ENCODE measurements around the gene LMTK2.

The LMTK2 gene

GRCh38 chr7:98162758-98163157 lies 56.1 kb downstream of the LMTK2 start:
- TF ChIP-seq CTCF (IDR thresholded peaks at IDR 0.05; ENCODE audit: low read depth, low read length), result no peak
- H3K4me3 ChIP-seq (ENCODE audit: low read depth, low read length), result no peak overlapping the region
- in situ Hi-C loops (cut with HindIII; ENCODE audit: low sequenced_read_pairs), result no loop called here
- DNase-seq (ENCODE audit: low read depth, low spot score), result no peak

DNA sequence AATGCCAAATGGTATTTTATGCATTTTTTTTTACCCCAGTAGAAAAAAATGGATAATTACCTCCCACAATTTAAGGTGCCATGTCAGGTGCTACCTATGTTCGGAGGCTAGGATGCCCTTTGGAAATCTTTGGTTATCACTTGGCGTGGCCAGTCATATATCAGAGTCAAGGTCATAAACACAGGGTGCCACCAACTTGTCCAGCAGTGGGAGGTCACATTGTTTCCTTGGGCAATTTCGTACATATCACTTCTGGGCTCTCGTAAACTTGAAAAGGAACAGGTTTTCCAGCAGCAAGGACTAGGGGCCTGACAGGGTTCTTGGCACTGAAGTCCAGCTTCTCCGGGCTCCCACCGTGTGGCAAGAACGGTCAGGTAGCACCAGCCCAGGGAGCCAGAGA lies 56.6 kb downstream of the LMTK2 start:
- DNase-seq (ENCODE audit: low read depth, low spot score), result no peak
- TF ChIP-seq CTCF (IDR thresholded peaks at IDR 0.05; ENCODE audit: low read depth, low read length), result no peak
- in situ Hi-C loops (cut with HindIII; ENCODE audit: low sequenced_read_pairs), result no loop called here
- no peak overlapping the region for H3K4me3 ChIP-seq (ENCODE audit: low read depth, low read length)

DNA sequence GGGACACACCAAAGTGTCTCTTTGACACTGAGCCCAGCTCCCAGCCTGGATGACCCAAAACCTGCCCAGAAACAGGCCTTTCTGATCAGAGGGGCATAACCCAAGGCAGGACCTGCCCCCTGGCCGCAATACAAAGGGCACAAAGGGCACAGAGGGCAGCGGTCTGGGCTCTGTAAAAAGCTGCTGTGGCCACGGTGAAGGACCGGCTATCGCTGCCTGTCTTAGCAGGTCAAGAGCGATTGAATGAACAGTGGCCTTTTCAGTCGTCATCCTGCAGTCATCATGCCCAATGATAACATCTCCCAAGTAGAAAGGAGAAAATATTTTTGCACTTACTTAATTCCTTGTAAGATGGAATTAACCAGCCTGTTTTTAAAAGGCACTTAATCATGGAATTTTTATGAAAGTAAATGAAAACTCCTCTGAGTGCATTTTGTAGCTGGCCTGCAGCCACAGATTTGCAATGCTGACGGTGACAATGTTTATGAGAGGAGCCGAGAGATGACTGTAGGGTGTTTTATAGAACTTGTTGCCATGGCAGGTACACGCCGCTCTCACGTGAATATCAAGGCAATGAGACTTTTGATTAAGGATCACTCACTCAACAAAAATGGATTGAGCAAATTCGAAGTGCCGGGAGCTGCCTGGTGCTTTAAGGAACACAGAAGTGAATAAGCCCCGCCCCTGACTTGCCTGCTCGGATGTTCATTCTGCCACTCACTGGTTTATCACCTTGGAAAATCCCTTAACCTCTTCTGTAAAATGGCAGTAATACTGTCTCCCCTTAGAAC lies 57.2 kb downstream of the LMTK2 start:
- in situ Hi-C loops (cut with HindIII; ENCODE audit: low sequenced_read_pairs), result no loop called here
- DNase-seq (ENCODE audit: low read depth, low spot score), result peak; percentile 1
- TF ChIP-seq CTCF (IDR thresholded peaks at IDR 0.05; ENCODE audit: low read depth, low read length), result no peak
- H3K4me3 ChIP-seq (ENCODE audit: low read depth, low read length), result no peak overlapping the region

DNA sequence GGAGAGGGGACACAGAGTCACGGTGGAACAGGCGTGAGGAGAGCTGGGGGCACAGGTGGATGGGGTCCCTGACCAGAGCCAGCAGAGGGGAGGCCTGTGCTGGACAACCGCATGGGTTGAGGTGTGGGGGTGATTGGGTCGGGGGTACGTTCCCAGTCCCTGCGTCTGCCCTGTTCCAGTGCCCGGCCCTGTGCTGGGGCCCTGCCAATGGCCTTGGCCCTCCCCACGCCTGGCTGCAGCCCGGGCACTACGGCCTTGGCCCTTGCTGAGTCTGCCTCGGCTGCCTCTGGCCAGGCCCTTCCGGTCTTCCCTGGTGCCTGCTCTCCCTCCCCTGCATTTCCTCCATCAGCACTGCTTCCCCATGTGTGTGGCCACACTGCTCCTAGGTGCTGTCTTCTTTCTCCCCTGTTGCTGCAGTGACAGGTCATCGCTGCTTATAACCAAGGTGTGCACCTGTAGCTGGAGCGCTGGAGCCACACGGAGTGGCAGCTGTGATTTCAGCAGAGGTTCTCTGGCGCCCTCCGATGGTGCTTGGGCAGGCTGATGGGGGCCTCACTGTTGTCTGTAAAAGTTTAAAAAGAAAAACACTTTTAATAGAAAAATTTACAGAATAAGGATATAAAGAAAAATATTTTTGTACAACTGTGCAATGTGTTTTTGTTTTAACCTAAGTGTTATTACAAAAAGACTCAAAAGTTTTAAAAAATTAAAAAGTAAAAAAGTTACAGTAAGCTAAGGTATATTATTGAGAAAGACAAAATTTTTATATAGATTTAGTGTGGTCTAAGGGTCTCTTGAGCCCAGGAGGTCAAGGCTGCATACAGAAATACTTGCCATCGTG lies 59.4 kb downstream of the LMTK2 start:
- DNase-seq (ENCODE audit: low read depth, low spot score), result peak; percentile 10
- no peak overlapping the region for H3K4me3 ChIP-seq (ENCODE audit: low read depth, low read length)
- TF ChIP-seq CTCF (IDR thresholded peaks at IDR 0.05; ENCODE audit: low read depth, low read length), result peak; percentile 75
- in situ Hi-C loops (cut with HindIII; ENCODE audit: low sequenced_read_pairs), result no loop called here

GRCh38 chr7:98166668-98166970 lies 60.0 kb downstream of the LMTK2 start:
- no peak for TF ChIP-seq CTCF (IDR thresholded peaks at IDR 0.05; ENCODE audit: low read depth, low read length)
- DNase-seq (ENCODE audit: low read depth, low spot score), result no peak
- no peak overlapping the region for H3K4me3 ChIP-seq (ENCODE audit: low read depth, low read length)
- in situ Hi-C loops (cut with HindIII; ENCODE audit: low sequenced_read_pairs), result no loop called here

DNA sequence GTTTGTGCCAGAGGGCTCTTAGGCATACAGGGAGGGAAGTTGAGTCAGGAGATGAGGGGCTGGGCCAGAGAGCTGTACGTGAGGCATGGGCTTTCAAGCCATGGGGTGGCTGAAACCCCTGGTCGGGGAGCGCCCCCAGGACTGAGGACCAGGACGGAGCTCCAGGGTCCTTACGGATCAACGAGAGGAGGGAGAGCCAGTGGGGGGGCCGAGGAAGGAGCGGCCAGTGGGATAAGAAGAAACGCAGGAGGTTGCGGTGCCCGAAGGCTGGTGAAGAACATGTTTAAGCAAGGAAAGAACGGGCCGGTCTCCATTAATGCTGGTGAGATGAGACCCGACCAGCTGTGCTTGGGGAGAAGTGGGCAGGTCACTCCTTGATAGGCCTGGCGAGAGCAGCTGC lies 61.0 kb downstream of the LMTK2 start:
- in situ Hi-C loops (cut with HindIII; ENCODE audit: low sequenced_read_pairs), result no loop called here
- DNase-seq (ENCODE audit: low read depth, low spot score), result no peak
- no peak overlapping the region for H3K4me3 ChIP-seq (ENCODE audit: low read depth, low read length)
- no peak for TF ChIP-seq CTCF (IDR thresholded peaks at IDR 0.05; ENCODE audit: low read depth, low read length)
